Measurements from ENCODE around the gene SGCE.

DNA sequence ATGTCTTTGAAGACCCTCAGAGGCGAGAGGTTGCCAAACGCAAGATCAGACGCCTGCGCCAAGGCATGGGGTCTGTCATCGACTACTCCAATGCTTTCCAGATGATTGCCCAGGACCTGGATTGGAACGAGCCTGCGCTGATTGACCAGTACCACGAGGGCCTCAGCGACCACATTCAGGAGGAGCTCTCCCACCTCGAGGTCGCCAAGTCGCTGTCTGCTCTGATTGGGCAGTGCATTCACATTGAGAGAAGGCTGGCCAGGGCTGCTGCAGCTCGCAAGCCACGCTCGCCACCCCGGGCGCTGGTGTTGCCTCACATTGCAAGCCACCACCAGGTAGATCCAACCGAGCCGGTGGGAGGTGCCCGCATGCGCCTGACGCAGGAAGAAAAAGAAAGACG lies 8.1 kb upstream of the SGCE start:
- TF ChIP-seq, protein P1, sequence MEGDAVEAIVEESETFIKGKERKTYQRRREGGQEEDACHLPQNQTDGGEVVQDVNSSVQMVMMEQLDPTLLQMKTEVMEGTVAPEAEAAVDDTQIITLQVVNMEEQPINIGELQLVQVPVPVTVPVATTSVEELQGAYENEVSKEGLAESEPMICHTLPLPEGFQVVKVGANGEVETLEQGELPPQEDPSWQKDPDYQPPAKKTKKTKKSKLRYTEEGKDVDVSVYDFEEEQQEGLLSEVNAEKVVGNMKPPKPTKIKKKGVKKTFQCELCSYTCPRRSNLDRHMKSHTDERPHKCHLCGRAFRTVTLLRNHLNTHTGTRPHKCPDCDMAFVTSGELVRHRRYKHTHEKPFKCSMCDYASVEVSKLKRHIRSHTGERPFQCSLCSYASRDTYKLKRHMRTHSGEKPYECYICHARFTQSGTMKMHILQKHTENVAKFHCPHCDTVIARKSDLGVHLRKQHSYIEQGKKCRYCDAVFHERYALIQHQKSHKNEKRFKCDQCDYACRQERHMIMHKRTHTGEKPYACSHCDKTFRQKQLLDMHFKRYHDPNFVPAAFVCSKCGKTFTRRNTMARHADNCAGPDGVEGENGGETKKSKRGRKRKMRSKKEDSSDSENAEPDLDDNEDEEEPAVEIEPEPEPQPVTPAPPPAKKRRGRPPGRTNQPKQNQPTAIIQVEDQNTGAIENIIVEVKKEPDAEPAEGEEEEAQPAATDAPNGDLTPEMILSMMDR (IDR thresholded peaks at IDR 0.05), result no peak
- no peak for TF ChIP-seq ZFX (IDR thresholded peaks at IDR 0.05; ENCODE audit: borderline replicate concordance)

Data from 22Rv1 (cell line).